Aorta (tissue), 5 donors: ENCODE results near the gene TXNDC16. TPM values are rescaled to one million over a fixed set of nuclear protein-coding genes. Genes with fewer than 3 reads are reported as not detected.

Experiments used
- ATAC-seq: fragments of 200-7000 bp; cut with Tn5 transposase; one replicate; pipeline ENCODE4 v1.9.1; 2022; ENCODE audit warnings: moderate library complexity; ENCODE audit not compliant: low FRiP score
- DNase-seq, 2 donors: peaks; one replicate each; pipeline ENCODE4 v3.0.0-alpha.2; 2020
- H3K27ac ChIP-seq, 2 donors: one replicate each; pipeline ENCODE4 v1.5.1; 2013; ENCODE audit warnings: low read length in 2 of 2, mild to moderate bottlenecking in 2 of 2, moderate library complexity in 2 of 2, control low read depth in 1 of 2, inconsistent platforms in 1 of 2, low read depth in 1 of 2
- H3K27me3 ChIP-seq, 2 donors: one replicate each; pipeline ENCODE4 v1.6.1; 2013; ENCODE audit warnings: control low read depth in 1 of 2, low read length in 1 of 2, mild to moderate bottlenecking in 1 of 2, moderate library complexity in 1 of 2; ENCODE audit not compliant: insufficient read depth in 2 of 2, control insufficient read depth in 1 of 2
- H3K36me3 ChIP-seq, 2 donors: one replicate each; pipeline ENCODE4 v1.6.1; 2013; ENCODE audit warnings: control low read depth in 1 of 2, low read length in 1 of 2, mild to moderate bottlenecking in 1 of 2; ENCODE audit not compliant: insufficient read depth in 2 of 2, control insufficient read depth in 1 of 2
- H3K4me1 ChIP-seq, 2 donors: one replicate each; pipeline ENCODE4 v1.6.1; 2013; ENCODE audit warnings: low read length in 2 of 2, control low read depth in 1 of 2, mild to moderate bottlenecking in 1 of 2, moderate library complexity in 1 of 2; ENCODE audit not compliant: insufficient read depth in 2 of 2, control insufficient read depth in 1 of 2
- H3K4me3 ChIP-seq, 2 donors: one replicate each; pipeline ENCODE4 v1.5.1; 2013; ENCODE audit warnings: low read length in 2 of 2, control low read depth in 1 of 2, mild to moderate bottlenecking in 1 of 2
- H3K9me3 ChIP-seq: one replicate; pipeline ENCODE4 v1.6.1; 2013; ENCODE audit warnings: mild to moderate bottlenecking, low read length; ENCODE audit not compliant: control insufficient read depth
- WGBS, 2 donors: extraction: QIAGEN DNeasy Blood & Tissue Kit; methylation state at CpG; one replicate each; pipeline ENCODE4 v1.1.7; 2013; 5-methylcytosine and 5-hydroxymethylcytosine counted together
- intact Hi-C, 2 donors: fragments of 100-400 bp; cut with DNase I; formaldehyde crosslinking; loops; one replicate each; pipeline versions ENCODE4 v1.14.2 to v1.15.0; 2022
- polyA plus RNA-seq, 2 donors: library from polyadenylated mRNA; stranded (reverse); fragments of 200-250 nt; gene quantifications; one replicate each; pipeline ENCODE4 v1.2.3, GENCODE V29; 2013
- total RNA-seq, 2 donors: library from RNA; stranded (reverse); fragmentation: NEBNext Ultra II Directional; extraction: Animal tissue kit (Norgen Biotek cat#: 25700); gene quantifications; one replicate each; pipeline ENCODE4 v1.2.1, GENCODE V29; 2021
- donor health status: healthy with polysubstance abuse.
- donor health status: Bipolar disorder and iron deficiency.
- donor health status: DM: no; HTN: no; CAD: no.
- donor health status: DM: no; HTN: no; CAD: no.
- donor health status: DM: yes; HTN: yes; CAD: no.

TXNDC16 gene
- total and polyA plus RNA-seq, 4 donors, result 2.5 to 10.7 (median 9.4) TPM

GRCh38 chr14:52550661-52551060 lies 1.6 kb downstream of the TXNDC16 start:
- H3K4me3 ChIP-seq, result no peak overlapping the region
- intact Hi-C loops, result loop anchor here (5.0 to 10.0 kb wide), 4 partner anchors 144 to 602 kb away; partner anchors contain the start of genes ERO1A (in 2 of the 2), DDHD1 (in 1 of the 2) and PTGER2 (in 1 of the 2)

GRCh38 chr14:52547526-52547925 lies 4.8 kb downstream of the TXNDC16 start:
- no peak for ATAC-seq
- H3K27ac ChIP-seq, result no peak overlapping the region
- WGBS, 2 donors, result 66 to 73% methylated on average over 3 of the region's 3 CpGs

More at GRCh38 chr14:52550661-52551060, 1.6 kb downstream of the TXNDC16 start:
- Histone ChIP-seq H3K9me3 (no peaks in the 10 kb centered on the region), H3K36me3 (no peaks in the 10 kb centered on the region), H3K4me1 (no peaks in the 10 kb centered on the region), H3K27me3 (no peaks in the 10 kb centered on the region), H3K27ac (no peak overlapping the region)
- 91 to 93% methylated on average over 3 of the region's 3 CpGs for WGBS, 2 donors
- ATAC-seq, result no peak
- DNase-seq, result no peak

DNA sequence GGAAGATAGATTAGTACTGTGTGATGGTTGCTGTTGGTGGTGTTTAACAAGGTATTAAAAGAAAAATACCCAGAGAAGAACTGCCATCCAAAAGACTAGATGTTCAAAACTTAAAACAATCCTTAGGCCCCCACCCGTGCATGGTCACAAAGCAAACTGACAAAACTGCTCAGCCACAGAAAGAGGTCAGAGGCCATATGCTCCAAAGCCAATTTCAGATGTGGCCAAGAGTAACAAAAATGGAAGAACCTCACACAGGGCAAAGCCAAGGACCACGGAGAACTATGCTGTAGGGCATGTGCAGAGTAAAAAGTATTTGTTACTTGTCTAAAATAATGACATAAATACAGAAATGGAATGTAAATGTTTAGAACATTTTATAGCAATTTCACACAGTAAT lies 5.3 kb downstream of the TXNDC16 start:
- no peaks in the 10 kb centered on the region for H3K4me1 ChIP-seq
- H3K27ac ChIP-seq, result no peak overlapping the region
- H3K36me3 ChIP-seq, result no peaks in the 10 kb centered on the region
- no peak for DNase-seq
- peak; percentile 36 for ATAC-seq
- 4 to 7% methylated on average over 2 of the region's 2 CpGs for WGBS, 2 donors
- H3K9me3 ChIP-seq, result no peaks in the 10 kb centered on the region
- H3K27me3 ChIP-seq, result no peaks in the 10 kb centered on the region
- no peak overlapping the region for H3K4me3 ChIP-seq
- intact Hi-C loops, result no loop called here

More at GRCh38 chr14:52547526-52547925, 4.8 kb downstream of the TXNDC16 start:
- Histone ChIP-seq H3K27me3 (no peaks in the 10 kb centered on the region), H3K9me3 (no peaks in the 10 kb centered on the region), H3K4me3 (no peak overlapping the region), H3K4me1 (no peaks in the 10 kb centered on the region), H3K36me3 (no peaks in the 10 kb centered on the region)
- intact Hi-C loops, result no loop called here
- no peak for DNase-seq

- intact Hi-C loops, result no loop called here
- Histone ChIP-seq H3K27me3 (no peaks in the 10 kb centered on the region), H3K9me3 (no peaks in the 10 kb centered on the region), H3K36me3 (no peaks in the 10 kb centered on the region), H3K4me3 (no peak overlapping the region), H3K27ac (no peak overlapping the region), H3K4me1 (no peaks in the 10 kb centered on the region)
- WGBS, 2 donors, result 74 to 78% methylated on average over 4 of the region's 4 CpGs
- ATAC-seq (no peak), DNase-seq (no peak)
Observed at GRCh38 chr14:52546318-52546670, 6.0 kb downstream of the TXNDC16 start.

DNA sequence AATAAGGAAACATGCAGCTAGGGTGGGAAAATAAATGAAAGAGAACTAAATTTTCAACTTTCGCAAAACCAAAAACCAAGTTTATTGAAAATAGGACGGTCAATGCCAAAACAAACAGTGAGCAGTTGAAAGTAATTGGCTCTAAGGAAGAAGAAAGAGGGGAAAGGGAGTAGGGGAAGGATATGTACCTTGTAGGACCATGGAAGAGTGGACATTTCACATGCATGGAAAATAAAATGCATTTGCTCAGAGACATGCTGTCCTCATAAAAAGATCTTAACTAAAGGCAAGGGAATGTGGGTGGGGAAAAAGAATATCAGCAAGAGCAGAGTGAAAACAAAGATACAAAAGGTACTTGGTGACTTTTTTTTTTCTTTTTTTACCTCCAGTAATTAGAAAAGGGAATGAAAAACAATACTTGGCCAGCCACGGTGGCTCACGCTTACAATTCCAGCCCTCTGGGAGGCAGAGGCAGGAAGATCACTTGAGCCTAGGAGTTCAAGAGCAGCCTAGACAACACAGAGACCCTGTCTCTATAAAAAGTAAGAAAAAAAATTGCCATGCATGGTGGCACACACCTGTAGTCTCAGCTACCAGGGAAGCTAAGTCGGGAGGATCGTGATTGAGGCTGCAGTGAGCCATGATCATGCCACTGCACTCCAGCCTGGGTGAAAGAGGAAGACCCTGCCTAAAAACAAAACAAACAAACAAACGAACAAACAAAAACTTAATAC lies 6.6 kb downstream of the TXNDC16 start:
- H3K27ac ChIP-seq, result peak overlapping the region in 1 of 2 donors; percentile 51
- no peaks in the 10 kb centered on the region for H3K9me3 ChIP-seq
- H3K27me3 ChIP-seq, result no peaks in the 10 kb centered on the region
- DNase-seq (no peak), ATAC-seq (no peak)
- no peak overlapping the region for H3K4me3 ChIP-seq
- intact Hi-C loops, result no loop called here
- 59 to 61% methylated on average over 7 of the region's 7 CpGs for whole genome bisulfite sequencing, 2 donors
- H3K4me1 ChIP-seq, result no peaks in the 10 kb centered on the region
- H3K36me3 ChIP-seq, result no peaks in the 10 kb centered on the region

- intact Hi-C loops, result no loop called here
- no peak overlapping the region for H3K27ac ChIP-seq
- no peak for ATAC-seq
- H3K9me3 ChIP-seq, result no peaks in the 10 kb centered on the region
- H3K4me3 ChIP-seq, result no peak overlapping the region
- no peaks in the 10 kb centered on the region for H3K4me1 ChIP-seq
- H3K27me3 ChIP-seq, result no peaks in the 10 kb centered on the region
- H3K36me3 ChIP-seq, result peaks cover 5 to 6% of the 10 kb centered on the region in 2 donors
- 76 to 81% methylated on average over 2 of the region's 2 CpGs for WGBS, 2 donors
- no peak for DNase-seq
Observed at GRCh38 chr14:52538623-52539022, 13.7 kb downstream of the TXNDC16 start.

GRCh38 chr14:52536269-52536668 lies 16.0 kb downstream of the TXNDC16 start:
- no peaks in the 10 kb centered on the region for H3K4me1 ChIP-seq

GRCh38 chr14:52531481-52531880 lies 20.8 kb downstream of the TXNDC16 start:
- H3K27ac ChIP-seq, result no peak overlapping the region
- intact Hi-C loops, result no loop called here
- H3K36me3 ChIP-seq, result peaks cover 4 to 5% of the 10 kb centered on the region in 2 donors

More at GRCh38 chr14:52536269-52536668, 16.0 kb downstream of the TXNDC16 start:
- no peak overlapping the region for H3K4me3 ChIP-seq
- WGBS, 2 donors, result 89 to 90% methylated on average over 3 of the region's 3 CpGs
- intact Hi-C loops, result no loop called here
- peaks cover 5 to 6% of the 10 kb centered on the region in 2 donors for H3K36me3 ChIP-seq
- DNase-seq (no peak), ATAC-seq (no peak)
- H3K9me3 ChIP-seq, result no peaks in the 10 kb centered on the region
- H3K27ac ChIP-seq, result no peak overlapping the region
- no peaks in the 10 kb centered on the region for H3K27me3 ChIP-seq

DNA sequence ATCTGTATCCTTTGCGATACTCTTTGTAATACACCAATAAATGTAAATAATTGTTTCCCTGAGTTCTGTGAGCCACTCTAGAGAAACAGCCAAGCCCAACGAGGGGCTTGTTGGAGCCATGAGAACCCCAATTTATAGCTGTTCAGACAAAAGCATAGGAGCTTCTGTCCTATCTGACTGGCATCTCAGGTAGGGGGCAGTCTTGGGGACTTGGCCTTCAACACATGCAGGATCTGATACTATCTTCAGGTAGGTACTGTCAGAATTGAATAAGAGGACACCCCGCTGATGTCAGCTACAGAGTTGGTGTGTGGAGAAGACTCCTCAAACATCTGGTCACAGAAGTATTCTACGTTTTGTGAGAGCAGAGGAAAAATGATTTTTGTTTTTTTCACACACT lies 25.3 kb downstream of the TXNDC16 start:
- no peak for ATAC-seq

More at GRCh38 chr14:52531481-52531880, 20.8 kb downstream of the TXNDC16 start:
- DNase-seq (no peak), ATAC-seq (no peak)
- Histone ChIP-seq H3K9me3 (no peaks in the 10 kb centered on the region), H3K4me3 (no peak overlapping the region), H3K27me3 (no peaks in the 10 kb centered on the region), H3K4me1 (no peaks in the 10 kb centered on the region)

More for the DNA sequence above, 25.3 kb downstream of the TXNDC16 start:
- Histone ChIP-seq H3K27ac (no peak overlapping the region), H3K4me1 (no peaks in the 10 kb centered on the region), H3K27me3 (no peaks in the 10 kb centered on the region), H3K36me3 (no peaks in the 10 kb centered on the region), H3K9me3 (no peaks in the 10 kb centered on the region), H3K4me3 (no peak overlapping the region)
- 85 to 86% methylated on average over 4 of the region's 4 CpGs for WGBS, 2 donors
- DNase-seq, result no peak
- intact Hi-C loops, result no loop called here
